Measurements from ENCODE around the gene MIER3.
"Not testable (repeated sequence)": the region's sequence is repeated elsewhere in the genome, so short reads cannot be mapped to it uniquely, and the experiment has no call there.

Gene MIER3

GRCh38 chr5:56951946-56952691, at the start of gene MIER3:
Gene MIER3 (minus strand): TSS chr5:56952123. CDS start chr5:56952102, 21 bp downstream.
- peak; percentile 41 for DNase-seq

GRCh38 chr5:56995596-56995995, 43.7 kb upstream of the MIER3 start:
- DNase-seq = no peak

GRCh38 chr5:56993241-56993640, 41.3 kb upstream of the MIER3 start:
- no peak for DNase-seq

- DNase-seq = no peak
These were observed 37.8 kb upstream of the MIER3 start for GRCh38 chr5:56989676-56990075.

GRCh38 chr5:56988490-56988889, 36.6 kb upstream of the MIER3 start:
- DNase-seq = no peak

- DNase-seq = no peak
These were observed 35.2 kb upstream of the MIER3 start for GRCh38 chr5:56987171-56987570.

- no peak for DNase-seq
These were observed 34.7 kb upstream of the MIER3 start for GRCh38 chr5:56986626-56986947.

- DNase-seq = no peak
These were observed 34.2 kb upstream of the MIER3 start for GRCh38 chr5:56985936-56986625.

- no peak for DNase-seq
These were observed 32.5 kb upstream of the MIER3 start for GRCh38 chr5:56984445-56984844.

GRCh38 chr5:56983593-56984361, 31.9 kb upstream of the MIER3 start:
- no peak for DNase-seq

- no peak for DNase-seq
These were observed 29.8 kb upstream of the MIER3 start for GRCh38 chr5:56981548-56982315.

- no peak for DNase-seq
These were observed 28.0 kb upstream of the MIER3 start for GRCh38 chr5:56979968-56980367.

GRCh38 chr5:56979526-56979925, 27.6 kb upstream of the MIER3 start:
- not testable (repeated sequence) for DNase-seq

- DNase-seq = no peak
These were observed 25.9 kb upstream of the MIER3 start for GRCh38 chr5:56977822-56978221.

- DNase-seq = no peak
These were observed 25.1 kb upstream of the MIER3 start for GRCh38 chr5:56977021-56977420.

- no peak for DNase-seq
These were observed 22.3 kb upstream of the MIER3 start for GRCh38 chr5:56974241-56974640.

GRCh38 chr5:56973473-56973872, 21.6 kb upstream of the MIER3 start:
- no peak for DNase-seq

- no peak for DNase-seq
These were observed 19.4 kb upstream of the MIER3 start for GRCh38 chr5:56971275-56971674.

GRCh38 chr5:56964173-56964572, 12.2 kb upstream of the MIER3 start:
- no peak for DNase-seq

- no peak for DNase-seq
These were observed 11.3 kb upstream of the MIER3 start for GRCh38 chr5:56963246-56963645.

- DNase-seq = no peak
These were observed 10.4 kb upstream of the MIER3 start for GRCh38 chr5:56962286-56962685.

- DNase-seq = no peak
These were observed 9.8 kb upstream of the MIER3 start for GRCh38 chr5:56961746-56962145.

GRCh38 chr5:56959326-56959725, 7.4 kb upstream of the MIER3 start:
- no peak for DNase-seq
